Measurements from ENCODE around the gene PRCP.

The PRCP gene

DNA sequence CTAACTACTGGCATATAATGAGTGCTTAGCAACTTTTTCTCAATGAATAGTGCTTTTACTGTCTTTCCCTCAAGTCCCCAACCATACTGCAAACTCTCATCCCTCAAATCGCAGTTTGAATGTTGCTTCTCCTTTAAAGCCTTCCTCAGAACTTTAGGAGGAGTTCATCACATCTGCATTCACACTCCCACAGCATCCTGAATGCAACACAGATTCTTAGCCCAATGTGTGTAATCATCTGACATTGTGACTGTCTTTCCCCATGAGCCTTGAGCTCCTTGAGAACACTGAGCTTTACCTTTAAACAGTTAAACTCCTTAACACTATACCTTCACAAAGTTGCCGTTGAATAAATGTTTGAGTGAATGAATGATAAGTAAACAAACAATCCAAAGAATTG, 84.8 kb downstream of the PRCP start:
- no peak for DNase-seq (ENCODE audit: low read depth)
- no peak overlapping the region for H3K4me3 ChIP-seq (ENCODE audit: low read length)
- no peak for TF ChIP-seq CTCF (conservative IDR thresholded peaks at IDR 0.05; ENCODE audit: low read depth, low read length)

DNA sequence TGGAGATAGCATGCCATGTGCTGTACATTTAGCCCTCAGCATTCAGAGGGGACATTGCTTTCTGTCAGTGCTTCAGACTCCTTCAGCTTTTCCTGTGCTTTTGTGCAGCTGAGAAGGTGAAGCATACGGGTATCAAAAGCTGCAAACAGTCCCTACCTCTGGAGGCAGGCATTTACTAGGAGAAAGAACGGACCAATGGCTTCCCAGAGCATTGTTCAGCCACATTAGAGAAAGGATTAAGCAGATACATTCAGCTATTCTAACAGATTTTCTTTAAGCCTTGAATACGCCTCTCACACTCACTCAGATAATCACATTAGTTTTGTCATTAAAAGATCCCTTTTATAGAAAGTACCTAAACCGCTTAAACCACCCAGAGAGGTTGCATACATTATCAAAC, 85.9 kb downstream of the PRCP start:
- TF ChIP-seq CTCF (conservative IDR thresholded peaks at IDR 0.05; ENCODE audit: low read depth, low read length) = no peak
- no peak overlapping the region for H3K4me3 ChIP-seq (ENCODE audit: low read length)
- peak; percentile 27 for DNase-seq (ENCODE audit: low read depth)

DNA sequence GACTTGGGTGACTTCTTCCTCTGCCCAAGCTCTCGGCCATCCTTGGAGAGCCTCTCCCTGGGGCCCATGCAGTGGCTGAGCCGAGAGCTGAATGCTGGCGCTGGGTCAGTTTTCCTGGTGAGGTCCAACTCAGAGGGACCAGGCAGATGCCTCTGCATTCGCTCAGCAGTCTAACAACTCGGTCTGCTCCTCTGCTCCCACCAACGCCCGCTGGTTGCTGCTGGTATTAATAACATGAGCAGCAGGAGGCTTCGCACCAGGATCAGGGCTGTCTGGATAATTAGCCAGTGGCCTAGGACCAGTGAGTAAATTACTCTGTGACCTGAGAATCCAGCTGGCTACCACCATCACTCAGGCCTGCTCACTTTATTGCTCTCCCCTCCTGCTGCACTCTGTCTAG, 88.9 kb downstream of the PRCP start:
- no peak for TF ChIP-seq CTCF (conservative IDR thresholded peaks at IDR 0.05; ENCODE audit: low read depth, low read length)
- DNase-seq (ENCODE audit: low read depth) = no peak
- no peak overlapping the region for H3K4me3 ChIP-seq (ENCODE audit: low read length)

- DNase-seq (ENCODE audit: low read depth) = no peak
- no peak for TF ChIP-seq CTCF (conservative IDR thresholded peaks at IDR 0.05; ENCODE audit: low read depth, low read length)
- H3K4me3 ChIP-seq (ENCODE audit: low read length) = no peak overlapping the region
These were observed 89.5 kb downstream of the PRCP start for GRCh38 chr11:82810738-82811137.

DNA sequence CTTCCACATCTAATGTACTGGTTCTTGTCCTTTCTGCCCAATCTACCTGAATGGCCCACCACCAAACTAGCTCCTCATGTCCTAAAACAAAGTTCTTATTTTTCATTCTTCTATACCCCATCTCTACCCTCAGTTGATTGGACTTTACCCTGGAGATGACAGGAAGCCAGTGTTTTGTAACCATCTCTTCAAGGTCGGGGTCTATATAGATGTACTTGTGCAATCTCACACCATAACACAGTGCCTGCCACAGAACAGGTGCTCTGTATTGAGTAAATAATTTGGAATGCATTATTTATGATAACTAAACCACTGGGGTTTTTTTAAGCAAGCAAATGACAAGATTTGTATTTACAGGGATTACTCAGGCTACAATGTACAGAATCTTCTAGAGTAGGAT, 89.9 kb downstream of the PRCP start:
- TF ChIP-seq CTCF (conservative IDR thresholded peaks at IDR 0.05; ENCODE audit: low read depth, low read length) = no peak
- DNase-seq (ENCODE audit: low read depth) = no peak
- H3K4me3 ChIP-seq (ENCODE audit: low read length) = no peak overlapping the region

- no peak for DNase-seq (ENCODE audit: low read depth)
- TF ChIP-seq CTCF (conservative IDR thresholded peaks at IDR 0.05; ENCODE audit: low read depth, low read length) = no peak
These were observed 92.6 kb downstream of the PRCP start for GRCh38 chr11:82807646-82808045.

GRCh38 chr11:82802710-82803109, 97.5 kb downstream of the PRCP start:
- DNase-seq (ENCODE audit: low read depth) = no peak
- H3K4me3 ChIP-seq (ENCODE audit: low read length) = no peak overlapping the region
- no peak for TF ChIP-seq CTCF (conservative IDR thresholded peaks at IDR 0.05; ENCODE audit: low read depth, low read length)

More at GRCh38 chr11:82807646-82808045, 92.6 kb downstream of the PRCP start:
- no peak overlapping the region for H3K4me3 ChIP-seq (ENCODE audit: low read length)
